HG02852 (cell line): ENCODE measurements around the gene SLX9.

ENCODE experiments used
- ATAC-seq: cut with Tn5 transposase; IDR thresholded peaks from one replicate; pipeline ENCODE4 v1.9.1; 2021; ENCODE audit warnings: mild to moderate bottlenecking, moderate library complexity; ENCODE audit not compliant: unreplicated experiment

Gene SLX9

DNA sequence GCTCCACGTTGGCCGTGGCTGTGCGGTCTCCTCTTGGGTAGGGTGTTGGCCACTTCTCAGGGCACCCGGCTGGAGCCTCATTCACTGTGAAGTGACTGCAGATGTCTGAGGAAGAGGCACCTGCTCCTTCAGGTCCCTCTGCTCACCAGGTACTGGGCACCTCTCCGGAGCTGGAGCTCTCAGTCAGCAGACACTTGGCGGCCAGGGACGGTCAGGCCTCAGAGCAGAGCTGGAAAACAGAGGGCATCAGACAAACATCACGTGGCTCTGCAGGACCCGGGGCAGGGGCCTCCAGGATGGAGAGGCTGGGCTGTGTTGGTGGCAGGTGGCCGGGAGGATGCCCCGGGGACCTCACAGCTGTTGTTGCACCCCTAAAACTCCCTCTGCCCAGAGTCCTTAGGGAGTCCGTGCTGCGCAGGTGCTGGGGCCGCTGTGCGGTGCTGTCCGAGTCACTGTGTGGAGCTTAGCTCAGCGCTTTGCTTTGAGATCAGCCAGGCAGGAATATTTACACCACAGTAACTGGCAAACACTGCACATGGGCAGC is 59.7 kb downstream of the SLX9 start:
- ATAC-seq, result no peak

DNA sequence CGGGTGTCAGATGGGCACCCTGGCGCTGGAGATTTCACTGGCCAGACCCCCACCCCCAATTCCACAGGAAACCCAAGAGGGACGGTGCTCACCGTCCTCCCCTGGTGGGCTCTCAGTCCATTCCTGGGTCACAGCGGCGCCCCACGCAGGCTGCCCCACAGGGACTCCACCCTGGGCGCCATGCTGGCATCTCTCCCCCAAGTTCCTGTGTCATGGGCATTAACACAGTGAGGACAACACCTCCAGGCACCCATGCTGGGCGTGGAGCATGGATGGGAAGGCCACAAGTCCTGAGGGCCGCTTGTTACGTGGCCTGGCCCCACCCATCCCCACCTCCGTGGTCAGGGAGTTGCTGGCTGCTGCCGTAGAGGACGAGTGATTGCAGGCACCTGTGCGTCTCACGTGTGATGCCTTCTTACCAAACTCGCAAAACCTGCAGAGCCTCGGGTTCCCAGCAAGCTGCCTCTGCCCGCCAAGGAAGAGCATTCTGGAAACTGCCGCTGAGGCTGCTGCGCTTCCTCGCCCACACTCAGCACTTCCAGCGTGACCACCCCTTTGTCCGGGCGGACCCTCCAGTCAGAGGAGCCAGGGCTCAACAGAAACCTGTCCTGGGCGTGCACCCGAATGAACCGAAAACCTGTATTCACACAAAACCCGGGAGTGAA is 60.3 kb downstream of the SLX9 start:
- ATAC-seq, result no peak

DNA sequence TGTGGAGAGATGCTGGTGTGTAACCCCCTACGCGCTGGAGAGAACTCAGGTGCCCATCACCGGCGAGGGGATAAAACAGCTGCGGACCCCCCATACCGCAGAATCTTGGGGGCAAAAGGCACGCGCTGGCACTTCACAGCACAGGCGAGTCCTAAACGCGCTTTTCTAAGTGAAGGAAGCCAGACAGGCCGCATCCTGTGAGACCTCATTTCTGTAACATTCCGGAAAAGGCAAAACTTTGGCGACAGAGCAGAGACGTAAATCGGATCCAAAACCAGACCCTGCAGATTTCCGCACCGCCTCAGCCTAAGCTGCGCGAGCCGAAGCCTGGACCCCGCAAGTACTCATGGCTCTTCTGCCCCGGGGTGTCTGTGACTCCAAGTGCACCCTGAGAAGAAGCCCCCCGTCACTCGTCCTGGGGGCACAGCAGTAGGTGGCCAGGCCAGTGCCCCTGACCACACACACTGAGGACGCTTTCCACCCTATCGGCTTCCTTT is 60.9 kb downstream of the SLX9 start:
- ATAC-seq, result no peak

DNA sequence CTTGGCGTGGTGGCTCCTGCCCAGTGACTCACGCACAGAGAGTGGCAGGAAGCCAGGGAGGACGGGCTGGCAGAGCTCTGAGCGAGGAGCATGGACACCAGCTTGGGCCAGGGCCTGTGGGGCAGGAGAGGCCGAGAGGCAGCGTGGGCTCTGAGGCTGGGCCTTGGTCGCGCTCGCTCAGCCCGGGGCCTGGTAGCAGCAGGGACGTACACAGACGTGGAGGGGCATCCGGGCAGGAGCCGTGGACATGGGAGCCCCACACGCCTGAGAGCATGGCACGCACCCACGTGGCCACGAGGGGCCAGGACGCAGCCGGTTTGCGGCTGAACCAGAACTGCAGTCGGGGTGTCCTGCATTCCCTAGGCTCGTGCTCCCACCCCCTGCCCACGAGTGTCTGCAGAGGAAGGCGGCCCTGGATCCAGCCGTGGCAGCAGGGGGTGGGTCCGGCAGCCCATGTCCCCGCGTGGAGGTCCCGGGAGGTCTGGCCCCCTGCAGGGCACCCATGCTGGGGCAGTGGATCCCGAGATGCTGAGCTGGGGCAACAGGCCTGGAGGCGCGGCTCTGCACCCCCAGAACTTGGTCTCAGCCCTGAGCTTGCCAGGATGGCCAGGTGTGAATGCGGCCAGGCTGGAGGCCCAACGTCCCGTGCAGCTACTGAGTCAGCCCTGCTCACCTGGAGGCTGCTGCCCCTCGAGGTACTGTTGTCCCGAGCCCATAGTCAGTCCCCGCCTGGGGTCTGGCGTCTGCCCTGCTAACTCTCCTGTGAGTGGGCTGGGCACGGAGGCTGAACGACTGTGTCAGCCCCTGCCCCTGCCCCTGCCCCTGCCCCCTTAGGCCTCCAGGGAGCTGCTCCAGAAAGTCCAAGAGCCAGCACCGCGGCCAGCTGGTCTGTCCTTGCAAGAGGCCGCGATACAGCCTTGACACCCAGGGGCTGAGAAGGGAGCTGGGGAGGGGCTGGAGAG is 61.6 kb downstream of the SLX9 start:
- ATAC-seq, result no peak

DNA sequence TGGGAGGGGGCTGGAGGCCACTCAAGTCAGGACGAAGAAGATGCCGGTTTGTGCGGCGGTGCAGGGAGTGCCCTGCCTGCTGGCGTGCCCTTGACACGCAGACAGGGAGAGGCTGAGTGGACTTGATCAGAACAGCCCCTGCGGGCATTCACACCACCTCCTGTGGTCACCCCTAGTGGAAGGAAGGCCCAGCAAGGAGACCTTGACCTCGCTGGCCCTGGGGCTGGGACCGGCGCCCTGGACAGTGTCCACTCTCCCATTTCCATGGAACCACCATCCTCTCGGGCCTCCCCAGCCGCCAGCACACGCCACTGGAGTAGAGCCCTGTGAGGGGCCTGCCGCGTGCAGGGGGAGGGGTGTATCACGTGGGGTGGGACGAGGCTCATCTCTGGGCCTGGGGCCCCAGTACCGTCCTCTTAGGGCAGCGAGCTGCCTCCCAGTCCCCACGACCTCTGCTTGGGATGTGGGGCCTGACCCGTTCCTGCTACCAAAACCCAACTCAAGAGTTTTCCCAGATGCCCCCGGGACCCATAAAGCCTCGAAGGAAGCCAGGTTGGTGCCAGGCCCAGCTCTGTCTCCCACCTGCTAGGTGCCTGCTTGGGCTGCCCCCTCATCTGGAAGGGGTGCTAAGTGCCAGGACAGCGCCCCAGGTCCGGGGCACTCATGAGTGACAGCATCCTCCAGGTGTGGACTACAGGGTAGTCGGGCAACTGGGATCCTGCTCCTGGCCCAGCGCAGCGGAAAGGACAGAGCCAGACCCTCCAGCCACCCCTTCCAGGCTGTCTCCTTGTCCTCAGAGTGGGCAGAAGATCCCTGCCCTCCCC is 62.8 kb downstream of the SLX9 start:
- no peak for ATAC-seq

DNA sequence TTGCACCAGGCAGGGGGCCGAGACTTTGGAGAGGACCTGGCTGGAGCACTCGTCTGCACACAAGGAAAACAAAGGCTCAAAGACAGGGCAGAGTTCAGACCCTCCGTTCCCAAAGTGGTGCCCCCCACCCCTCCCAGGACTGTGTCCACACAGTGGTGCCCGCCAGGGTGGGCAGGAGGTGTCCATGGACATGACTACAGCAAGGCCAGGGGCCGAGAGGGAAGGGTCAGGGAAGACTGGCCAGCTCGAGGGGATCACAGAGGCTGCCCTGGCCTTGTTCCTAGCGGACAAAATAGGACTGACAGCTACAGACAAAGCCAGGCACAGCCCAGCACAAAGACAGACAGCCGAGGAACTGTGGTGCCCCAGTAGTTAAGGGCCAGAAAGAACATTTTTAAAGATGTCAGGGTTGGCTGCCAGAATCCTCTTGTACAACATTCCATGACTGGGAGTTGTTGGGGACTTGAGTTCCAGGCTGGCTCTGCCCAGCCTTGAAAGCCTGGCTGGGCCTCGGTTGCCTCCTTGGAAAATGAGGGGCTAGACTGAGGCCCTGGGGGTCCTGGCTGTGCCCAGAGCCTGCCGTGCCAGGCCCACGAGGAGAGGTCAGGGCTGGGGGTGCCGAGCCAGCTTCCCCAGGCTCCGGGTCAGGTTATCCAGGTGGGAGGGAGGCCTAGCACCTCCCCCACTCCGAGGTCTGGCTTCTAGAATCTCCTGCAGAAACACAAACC is 63.7 kb downstream of the SLX9 start:
- no peak for ATAC-seq

DNA sequence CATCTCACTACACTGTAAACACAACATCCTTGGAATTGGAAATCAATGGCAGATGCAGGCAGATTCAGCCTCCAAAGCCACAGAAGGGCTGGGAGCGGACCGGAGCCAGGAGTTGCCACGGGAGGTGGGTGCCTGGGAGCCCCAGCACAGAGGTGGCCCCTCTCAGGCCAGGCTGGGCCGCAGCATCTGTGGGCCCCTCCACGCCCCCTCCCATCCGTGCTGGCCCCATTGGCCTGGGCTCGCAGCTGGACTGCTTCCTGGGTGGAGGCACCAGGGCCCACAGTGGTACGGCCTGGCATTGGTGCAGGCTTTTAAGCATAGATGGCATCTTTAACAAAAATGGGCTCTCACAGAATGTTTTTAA is 64.2 kb downstream of the SLX9 start:
- no peak for ATAC-seq

DNA sequence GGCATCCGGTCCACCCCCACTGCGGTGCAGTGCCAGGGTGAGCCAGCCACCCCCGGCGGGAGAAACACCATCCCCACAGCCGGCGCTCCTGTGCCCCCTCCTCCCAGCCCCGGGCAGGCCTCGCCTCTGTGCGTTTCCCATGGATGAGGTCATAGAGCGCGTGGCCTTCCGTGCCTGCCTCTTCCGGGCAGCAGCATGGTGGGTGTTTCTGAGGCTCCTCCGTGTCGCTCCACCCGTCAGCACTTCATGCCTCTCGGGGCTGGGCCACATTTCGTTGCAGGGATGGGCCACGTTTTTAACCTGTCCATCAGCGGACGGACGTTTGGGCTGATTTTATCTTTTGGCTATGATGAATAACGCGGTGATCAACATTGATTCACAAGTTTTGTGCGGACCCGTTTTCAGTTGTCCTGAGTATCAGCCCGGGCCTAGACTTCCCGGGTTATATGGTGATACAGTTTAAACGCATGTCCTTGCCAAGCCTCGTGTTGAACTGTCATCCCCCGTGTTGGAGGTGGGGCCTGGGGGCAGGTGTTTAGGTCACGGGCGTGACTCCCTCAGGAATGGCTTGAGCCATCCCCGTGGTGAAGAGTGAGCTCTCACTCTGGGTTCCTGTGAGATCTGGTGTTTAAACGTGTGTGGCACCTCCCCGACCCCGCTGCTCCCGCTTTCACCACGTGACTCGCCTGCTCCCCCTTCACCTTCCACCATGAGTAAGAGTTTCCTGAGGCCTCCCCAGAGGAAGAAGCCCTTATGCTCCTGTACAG is 64.8 kb downstream of the SLX9 start:
- ATAC-seq, result no peak

DNA sequence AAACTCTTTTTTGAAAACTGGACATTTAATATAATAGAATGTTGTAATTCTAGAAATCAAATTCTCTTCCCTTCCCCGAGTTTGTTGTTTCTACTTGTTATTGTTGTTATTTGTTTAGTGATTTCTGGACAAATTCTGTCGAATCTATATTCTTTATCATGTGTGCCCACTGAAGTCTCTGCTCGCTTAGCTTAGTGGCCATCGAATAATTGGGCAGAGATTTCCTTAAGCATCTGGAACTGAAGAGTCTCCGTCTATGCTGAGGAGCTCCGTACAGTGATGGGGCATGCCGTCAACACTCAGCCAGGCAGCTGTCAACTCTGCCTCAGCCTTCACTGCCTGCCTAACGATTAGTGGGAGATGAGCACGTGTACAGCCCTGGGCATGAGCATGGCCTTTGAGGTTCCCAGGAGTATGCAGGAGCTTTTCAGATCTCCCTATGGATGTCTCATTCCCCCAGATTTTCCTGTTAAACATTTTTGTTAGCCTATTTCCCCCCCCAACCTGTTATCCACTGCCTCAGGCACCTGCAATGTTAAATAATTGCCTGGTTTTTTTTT is 66.8 kb downstream of the SLX9 start:
- no peak for ATAC-seq

DNA sequence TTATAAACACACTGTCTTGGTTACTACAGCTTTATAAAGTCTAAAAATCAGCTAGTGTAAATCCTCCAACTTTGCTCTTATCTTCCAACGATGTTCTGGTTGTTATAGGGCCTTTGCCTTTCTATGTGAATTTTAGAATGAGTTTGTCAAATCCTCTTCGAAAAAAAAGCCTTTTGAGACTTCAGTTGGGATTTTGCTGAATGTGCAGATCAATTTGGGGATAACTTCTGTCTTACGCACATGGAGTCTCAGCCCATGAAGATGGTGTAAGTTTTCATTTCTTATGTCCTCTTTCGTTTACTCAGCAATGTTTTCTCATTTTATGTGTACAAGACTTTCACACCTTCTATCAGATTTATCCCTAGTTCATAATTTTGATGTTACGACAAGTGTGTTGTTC is 69.8 kb downstream of the SLX9 start:
- no peak for ATAC-seq

DNA sequence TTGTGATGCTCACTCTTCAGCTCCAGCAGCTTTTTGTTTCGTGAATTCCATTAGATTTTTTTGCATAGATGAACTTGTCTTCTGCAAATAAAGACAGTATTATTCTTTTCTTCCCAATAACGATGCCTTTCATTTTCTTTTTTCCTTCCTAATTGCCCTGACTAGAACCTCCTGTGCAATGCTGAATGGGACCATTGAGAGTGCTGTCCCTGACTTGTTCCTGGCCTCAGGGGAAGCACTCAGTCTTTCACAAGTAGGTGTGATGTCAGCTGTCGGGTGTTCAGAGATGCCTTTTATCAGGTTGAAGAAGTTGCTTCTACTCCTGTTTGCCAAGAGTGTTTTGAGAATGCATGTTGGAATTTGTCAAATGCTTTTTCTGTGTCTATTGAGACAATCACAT is 70.3 kb downstream of the SLX9 start:
- ATAC-seq, result no peak

DNA sequence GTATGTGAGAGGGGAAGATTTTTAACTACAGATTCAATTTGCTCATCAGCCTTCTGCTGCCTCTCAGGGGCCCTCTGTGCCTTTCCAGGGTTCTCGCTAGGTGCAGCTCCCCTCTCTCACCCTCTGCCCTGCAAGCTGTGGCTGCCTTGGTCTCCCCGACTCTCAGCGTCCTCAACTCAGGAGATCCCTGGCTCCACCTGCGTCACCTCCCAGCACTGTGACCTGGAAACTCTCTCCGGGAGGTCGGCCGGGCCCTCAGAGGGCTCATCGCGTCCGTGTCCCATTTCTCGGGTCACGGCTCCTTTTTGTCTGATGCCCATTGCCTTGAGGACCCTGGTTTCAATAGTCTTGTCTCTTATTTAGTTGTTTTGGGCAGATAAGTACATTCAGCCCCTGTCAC is 71.0 kb downstream of the SLX9 start:
- no peak for ATAC-seq

DNA sequence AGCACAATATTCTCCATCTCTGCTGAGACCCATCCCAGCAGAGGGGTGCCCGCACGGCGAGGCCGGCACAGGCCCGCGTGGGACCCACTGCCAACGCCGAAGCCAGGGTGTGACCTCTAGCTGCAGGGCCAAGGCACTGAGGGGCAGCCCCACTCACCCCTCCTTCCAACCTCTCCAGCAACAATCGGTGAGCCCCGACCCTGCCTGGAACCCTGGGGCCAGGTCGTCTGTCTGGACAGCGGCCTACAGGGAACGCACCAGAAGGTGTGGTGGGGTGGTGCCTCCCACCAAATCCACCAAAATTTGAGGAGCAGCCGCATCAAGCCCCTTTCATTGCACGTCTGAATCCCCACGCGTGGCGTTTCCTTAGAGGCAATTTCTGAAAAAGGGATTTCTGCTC is 71.6 kb downstream of the SLX9 start:
- no peak for ATAC-seq

DNA sequence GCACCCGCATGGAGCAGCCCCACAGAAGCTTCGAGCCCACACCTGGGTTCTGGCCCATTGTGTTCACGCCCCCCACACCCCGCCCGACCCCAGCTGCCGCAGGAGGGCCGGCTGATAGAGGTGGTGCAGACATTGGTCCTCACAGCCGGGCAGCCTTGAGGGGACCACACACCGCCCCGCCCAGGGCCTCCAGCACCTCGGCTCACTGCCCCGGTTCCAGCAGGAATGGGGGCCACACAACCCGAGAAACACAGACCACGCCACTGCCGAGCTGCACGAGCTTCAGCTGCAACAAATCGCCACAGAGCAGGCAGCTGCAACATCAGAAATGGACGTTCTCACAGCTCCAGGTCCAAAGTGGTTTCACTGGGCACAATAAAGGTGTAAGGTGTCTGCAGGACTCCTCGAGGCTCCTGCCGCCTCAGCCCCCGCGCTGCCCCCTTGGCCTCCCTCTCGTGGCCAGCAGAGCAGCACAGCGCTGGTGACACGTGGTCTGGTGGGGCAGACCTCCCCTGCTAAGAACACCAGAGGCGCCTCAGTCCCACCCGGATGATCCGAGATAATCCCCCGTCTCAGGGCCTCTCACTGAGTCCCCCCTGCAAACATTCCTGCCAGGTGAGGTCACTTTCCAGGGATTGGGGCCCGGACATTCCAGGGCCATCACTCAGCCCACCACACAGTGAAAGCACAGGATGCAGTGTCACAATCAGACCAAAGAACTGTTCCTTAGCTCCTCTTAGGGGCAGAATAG is 72.3 kb downstream of the SLX9 start:
- no peak for ATAC-seq

DNA sequence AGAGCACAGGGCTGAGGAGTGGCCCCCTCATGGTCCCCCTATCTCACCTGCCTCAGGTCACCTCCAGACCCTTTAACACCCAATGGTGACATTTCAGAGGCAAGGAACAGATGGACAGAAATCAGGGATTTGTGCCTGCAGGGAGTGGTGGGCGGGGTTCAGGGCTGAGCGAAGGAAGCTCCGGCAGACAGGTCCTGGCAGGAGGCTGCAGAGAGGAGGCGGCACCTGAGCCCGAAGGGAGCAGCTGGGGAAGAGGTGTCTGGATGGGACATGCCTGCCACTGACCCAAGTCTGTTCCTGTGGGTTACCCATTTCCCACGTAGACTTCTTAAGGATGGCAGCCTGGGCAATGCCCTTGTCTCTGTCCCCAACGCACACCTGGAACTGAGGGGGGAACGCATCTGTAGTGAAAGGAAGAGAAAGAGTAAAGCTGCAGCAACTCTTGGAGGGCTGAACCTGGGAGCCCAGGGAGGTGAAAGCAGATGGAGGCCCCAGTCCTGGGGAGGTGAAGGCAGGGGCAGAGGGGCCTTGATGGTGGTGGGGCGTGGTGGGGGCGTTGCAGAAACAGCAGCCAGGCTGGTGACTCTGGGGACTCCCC is 72.9 kb downstream of the SLX9 start:
- no peak for ATAC-seq

DNA sequence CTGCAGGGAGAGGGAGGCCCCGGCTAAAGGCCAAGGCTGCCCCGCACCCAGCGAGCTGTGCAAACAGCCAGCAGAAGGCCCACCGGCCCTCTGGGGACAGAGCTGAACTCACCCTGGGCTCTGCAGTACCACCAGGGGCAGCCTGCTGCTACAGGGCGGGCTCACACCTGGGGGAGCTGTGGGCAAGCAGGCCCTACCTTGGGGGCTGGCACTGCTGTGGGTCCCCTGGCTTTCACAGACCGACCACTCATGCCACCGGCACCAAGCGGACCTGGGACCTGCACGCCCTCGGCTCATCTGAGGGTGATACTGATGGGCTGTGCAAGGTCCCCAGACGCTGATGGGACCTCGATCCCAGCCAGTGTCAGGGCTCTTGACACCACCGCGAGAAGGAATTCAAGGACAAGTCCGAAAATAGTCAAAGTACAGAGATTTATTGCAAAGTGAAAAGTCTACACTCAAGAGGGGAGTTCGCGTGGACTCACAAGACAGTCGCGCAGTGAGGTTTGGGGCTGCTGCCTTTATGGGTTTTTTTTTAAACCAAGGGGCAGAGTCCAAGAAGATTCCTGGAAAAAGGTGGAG is 73.5 kb downstream of the SLX9 start:
- ATAC-seq, result no peak

DNA sequence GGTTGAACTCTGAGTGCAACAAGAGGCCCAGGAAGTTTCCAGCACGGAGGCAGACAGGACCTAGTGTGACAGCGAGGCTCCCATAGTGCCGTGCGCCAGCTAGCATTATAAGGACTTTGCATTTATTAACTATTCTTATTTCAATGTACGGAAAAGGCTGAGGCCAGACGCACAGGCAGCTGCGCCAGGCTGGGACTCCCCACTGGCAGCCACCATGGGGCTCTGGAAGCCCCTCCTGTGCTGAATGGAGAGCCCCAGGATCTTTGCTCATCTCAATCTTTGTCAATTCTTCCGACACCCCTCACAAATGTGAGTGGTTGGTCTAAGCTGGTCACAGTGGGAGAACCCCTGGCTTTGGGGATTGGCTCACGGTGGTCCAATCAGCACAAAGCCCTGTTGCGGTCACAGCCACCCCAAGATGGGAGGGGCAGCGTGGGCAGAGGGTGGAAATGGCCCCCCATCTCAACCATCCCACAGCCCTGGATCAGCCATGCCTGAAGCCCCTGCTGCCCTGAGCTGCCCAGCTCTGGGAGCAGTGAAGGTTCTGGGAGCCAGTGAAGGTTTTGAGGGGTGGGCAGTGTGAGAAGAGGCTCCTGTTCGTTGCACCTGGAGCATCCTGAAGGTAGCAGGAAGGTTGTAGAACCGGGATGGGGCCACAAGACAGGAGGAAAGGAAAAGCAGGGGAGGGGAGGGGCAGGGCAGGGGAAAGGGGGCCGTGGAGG is 75.1 kb downstream of the SLX9 start:
- no peak for ATAC-seq
